ENCODE measurements around the gene ADPRH.

DNA sequence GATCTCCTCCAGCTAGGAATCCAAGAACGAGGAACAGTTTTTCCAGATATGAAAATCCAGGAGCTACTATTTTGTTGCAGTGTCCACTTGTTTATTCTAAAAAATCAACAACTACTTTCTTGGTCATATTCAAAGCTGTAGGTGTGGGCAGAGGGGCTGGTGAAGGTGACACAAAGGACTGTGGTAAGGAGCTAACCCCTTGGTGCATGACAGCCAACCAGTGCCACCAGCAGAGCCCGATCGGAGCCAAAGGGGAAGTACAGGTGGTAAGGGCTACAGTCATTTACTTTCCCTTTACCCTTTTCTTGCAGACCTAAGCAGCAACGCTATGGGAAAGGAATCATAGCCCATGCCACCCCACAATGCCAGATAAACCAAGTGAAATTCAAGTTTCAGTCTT is 49.1 kb downstream of the ADPRH start:
- TF ChIP-seq, protein P1, sequence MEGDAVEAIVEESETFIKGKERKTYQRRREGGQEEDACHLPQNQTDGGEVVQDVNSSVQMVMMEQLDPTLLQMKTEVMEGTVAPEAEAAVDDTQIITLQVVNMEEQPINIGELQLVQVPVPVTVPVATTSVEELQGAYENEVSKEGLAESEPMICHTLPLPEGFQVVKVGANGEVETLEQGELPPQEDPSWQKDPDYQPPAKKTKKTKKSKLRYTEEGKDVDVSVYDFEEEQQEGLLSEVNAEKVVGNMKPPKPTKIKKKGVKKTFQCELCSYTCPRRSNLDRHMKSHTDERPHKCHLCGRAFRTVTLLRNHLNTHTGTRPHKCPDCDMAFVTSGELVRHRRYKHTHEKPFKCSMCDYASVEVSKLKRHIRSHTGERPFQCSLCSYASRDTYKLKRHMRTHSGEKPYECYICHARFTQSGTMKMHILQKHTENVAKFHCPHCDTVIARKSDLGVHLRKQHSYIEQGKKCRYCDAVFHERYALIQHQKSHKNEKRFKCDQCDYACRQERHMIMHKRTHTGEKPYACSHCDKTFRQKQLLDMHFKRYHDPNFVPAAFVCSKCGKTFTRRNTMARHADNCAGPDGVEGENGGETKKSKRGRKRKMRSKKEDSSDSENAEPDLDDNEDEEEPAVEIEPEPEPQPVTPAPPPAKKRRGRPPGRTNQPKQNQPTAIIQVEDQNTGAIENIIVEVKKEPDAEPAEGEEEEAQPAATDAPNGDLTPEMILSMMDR (IDR thresholded peaks at IDR 0.05), result no peak
- no peak for TF ChIP-seq ZFX (IDR thresholded peaks at IDR 0.05; ENCODE audit: borderline replicate concordance)
